ENCODE measurements around the gene DMD. TPM values are rescaled to one million over a fixed set of nuclear protein-coding genes. Genes with fewer than 3 reads are reported as not detected.

DMD gene
- total and polyA plus RNA-seq, 2 donors (not counting 1 experiment from before 2014, with no cell fraction given), result 5.1 to 7.2 TPM

- DNase-seq (ENCODE audit: low read depth in 2 of 2), result no peak
- no peaks in the 10 kb centered on the region for H3K4me1 ChIP-seq (ENCODE audit: control insufficient read depth, extremely low read depth, insufficient read depth, low read length)
- TF ChIP-seq EZH2 (IDR thresholded peaks at IDR 0.05; ENCODE audit: low read length, missing control alignments) (no peak), CTCF (conservative IDR thresholded peaks at IDR 0.05 in 1 of 2, IDR thresholded peaks at IDR 0.05 in 1 of 2; ENCODE audit: low read depth in 1 of 2, low read length in 2 of 2) (no peak)
- H3K27me3 ChIP-seq (ENCODE audit: control insufficient read depth, insufficient read depth, low read length), result no peaks in the 10 kb centered on the region
- no peak overlapping the region for H3K4me3 ChIP-seq (replicated peaks in 1 of 4; ENCODE audit: control extremely low read depth in 1 of 4, insufficient read depth in 1 of 4, low read depth in 3 of 4, low read length in 4 of 4)
- H3K9me3 ChIP-seq (ENCODE audit: control insufficient read depth, insufficient read depth, low read depth, low read length), result no peaks in the 10 kb centered on the region
- H2AFZ ChIP-seq (ENCODE audit: low read length), result no peak overlapping the region
- H4K20me1 ChIP-seq (ENCODE audit: control insufficient read depth, extremely low read depth, insufficient read depth, low read length), result no peaks in the 10 kb centered on the region
- no peak overlapping the region for H3K4me2 ChIP-seq (ENCODE audit: extremely low read depth, insufficient read depth, low read length)
- H3K79me2 ChIP-seq (ENCODE audit: control insufficient read depth, insufficient read depth, low read length), result no peaks in the 10 kb centered on the region
- no peak overlapping the region for H3K9ac ChIP-seq (ENCODE audit: insufficient read depth, low read length)
- no peaks in the 10 kb centered on the region for H3K36me3 ChIP-seq (ENCODE audit: control insufficient read depth, insufficient read depth, low read length)
- no peak overlapping the region for H3K27ac ChIP-seq (ENCODE audit: insufficient read depth, low read length)
Observed at GRCh38 chrX:32572644-32573043, 638.7 kb downstream of the DMD start.

- Histone ChIP-seq H3K4me3 (replicated peaks in 1 of 4; ENCODE audit: control extremely low read depth in 1 of 4, insufficient read depth in 1 of 4, low read depth in 3 of 4, low read length in 4 of 4) (no peak overlapping the region), H3K36me3 (ENCODE audit: control insufficient read depth, insufficient read depth, low read length) (no peaks in the 10 kb centered on the region), H3K27ac (ENCODE audit: insufficient read depth, low read length) (no peak overlapping the region), H3K79me2 (ENCODE audit: control insufficient read depth, insufficient read depth, low read length) (no peaks in the 10 kb centered on the region), H3K9me3 (ENCODE audit: control insufficient read depth, insufficient read depth, low read depth, low read length) (no peaks in the 10 kb centered on the region), H3K9ac (ENCODE audit: insufficient read depth, low read length) (no peak overlapping the region), H4K20me1 (ENCODE audit: control insufficient read depth, extremely low read depth, insufficient read depth, low read length) (no peaks in the 10 kb centered on the region), H2AFZ (ENCODE audit: low read length) (no peak overlapping the region), H3K4me1 (ENCODE audit: control insufficient read depth, extremely low read depth, insufficient read depth, low read length) (no peaks in the 10 kb centered on the region), H3K4me2 (ENCODE audit: extremely low read depth, insufficient read depth, low read length) (no peak overlapping the region), H3K27me3 (ENCODE audit: control insufficient read depth, insufficient read depth, low read length) (no peaks in the 10 kb centered on the region)
- peak in 1 of 2 donors; percentile 0 for DNase-seq (ENCODE audit: low read depth in 2 of 2)
- TF ChIP-seq CTCF (conservative IDR thresholded peaks at IDR 0.05 in 1 of 2, IDR thresholded peaks at IDR 0.05 in 1 of 2; ENCODE audit: low read depth in 1 of 2, low read length in 2 of 2) (no peak), EZH2 (IDR thresholded peaks at IDR 0.05; ENCODE audit: low read length, missing control alignments) (no peak)
Observed at GRCh38 chrX:32571579-32571978, 639.8 kb downstream of the DMD start.

- TF ChIP-seq CTCF (conservative IDR thresholded peaks at IDR 0.05 in 1 of 2, IDR thresholded peaks at IDR 0.05 in 1 of 2; ENCODE audit: low read depth in 1 of 2, low read length in 2 of 2) (no peak), EZH2 (IDR thresholded peaks at IDR 0.05; ENCODE audit: low read length, missing control alignments) (no peak)
- Histone ChIP-seq H3K9ac (ENCODE audit: insufficient read depth, low read length) (no peak overlapping the region), H2AFZ (ENCODE audit: low read length) (no peak overlapping the region), H3K4me3 (replicated peaks in 1 of 4; ENCODE audit: control extremely low read depth in 1 of 4, insufficient read depth in 1 of 4, low read depth in 3 of 4, low read length in 4 of 4) (no peak overlapping the region), H3K79me2 (ENCODE audit: control insufficient read depth, insufficient read depth, low read length) (no peaks in the 10 kb centered on the region), H3K4me2 (ENCODE audit: extremely low read depth, insufficient read depth, low read length) (no peak overlapping the region), H3K36me3 (ENCODE audit: control insufficient read depth, insufficient read depth, low read length) (no peaks in the 10 kb centered on the region), H4K20me1 (ENCODE audit: control insufficient read depth, extremely low read depth, insufficient read depth, low read length) (no peaks in the 10 kb centered on the region), H3K9me3 (ENCODE audit: control insufficient read depth, insufficient read depth, low read depth, low read length) (no peaks in the 10 kb centered on the region), H3K27me3 (ENCODE audit: control insufficient read depth, insufficient read depth, low read length) (no peaks in the 10 kb centered on the region), H3K27ac (ENCODE audit: insufficient read depth, low read length) (no peak overlapping the region), H3K4me1 (ENCODE audit: control insufficient read depth, extremely low read depth, insufficient read depth, low read length) (no peaks in the 10 kb centered on the region)
- no peak for DNase-seq (ENCODE audit: low read depth in 2 of 2)
Observed at GRCh38 chrX:32562261-32562660, 649.1 kb downstream of the DMD start.
